Smooth muscle cell (in vitro differentiated cells): ENCODE results near the gene CSTPP1. TPM values are rescaled to one million over a fixed set of nuclear protein-coding genes. Genes with fewer than 3 reads are reported as not detected.
"Not testable (repeated sequence)": the region's sequence is repeated elsewhere in the genome, so short reads cannot be mapped to it uniquely, and the experiment has no call there.

Experiments used
- DNase-seq: peaks from one replicate; lab custom pipeline; 2025; ENCODE audit not compliant: unreplicated experiment; lab: John Stamatoyannopoulos, UW
- H2AFZ ChIP-seq: fragments of 200-600 bp; sonication (generic); 2 replicates; pipeline ENCODE4 v1.6.0; 2016; ENCODE audit warnings: antibody characterized with exemption, low read depth, mild to moderate bottlenecking
- H3F3A ChIP-seq: fragments of 200-600 bp; sonication (generic); 2 replicates; pipeline ENCODE4 v1.6.0; 2017; ENCODE audit warnings: antibody characterized with exemption, low read depth
- H3K27ac ChIP-seq: fragments of 200-600 bp; sonication (generic); 2 replicates; pipeline ENCODE4 v1.5.1; 2016; ENCODE audit warnings: low read depth, mild to moderate bottlenecking
- H3K27me3 ChIP-seq: fragments of 200-600 bp; sonication (generic); 2 replicates; pipeline ENCODE4 v1.6.1; 2016; ENCODE audit warnings: low read depth, mild to moderate bottlenecking
- H3K36me3 ChIP-seq: fragments of 200-600 bp; sonication (generic); 2 replicates; pipeline ENCODE4 v1.5.1; 2016; ENCODE audit warnings: low read depth
- H3K4me1 ChIP-seq: fragments of 200-600 bp; sonication (generic); 2 replicates; pipeline ENCODE4 v1.5.1; 2016; ENCODE audit warnings: low read depth
- H3K4me2 ChIP-seq: fragments of 200-600 bp; sonication (generic); 2 replicates; pipeline ENCODE4 v1.6.0; 2016; ENCODE audit warnings: mild to moderate bottlenecking
- H3K4me3 ChIP-seq: fragments of 200-600 bp; sonication (generic); 2 replicates; pipeline ENCODE4 v1.5.1; 2016; ENCODE audit warnings: mild to moderate bottlenecking
- H3K79me2 ChIP-seq: fragments of 200-600 bp; sonication (generic); 2 replicates; pipeline ENCODE4 v1.6.0; 2016; ENCODE audit warnings: low read depth, mild to moderate bottlenecking
- H3K9ac ChIP-seq: fragments of 200-600 bp; sonication (generic); 2 replicates; pipeline ENCODE4 v1.6.0; 2016; ENCODE audit warnings: low read depth
- H3K9me3 ChIP-seq: fragments of 200-600 bp; sonication (generic); replicated peaks from 2 replicates; pipeline ENCODE4 v1.5.1; 2016; ENCODE audit warnings: low read depth
- H4K20me1 ChIP-seq: fragments of 200-600 bp; sonication (generic); 2 replicates; pipeline ENCODE4 v1.6.0; 2016; ENCODE audit warnings: low read depth
- WGBS: methylation state at CpG from one replicate; pipeline ENCODE4 v1.1.7; 2016; ENCODE audit warnings: low lambda C conversion rate; 5-methylcytosine and 5-hydroxymethylcytosine counted together
- polyA plus RNA-seq: library from polyadenylated mRNA; unstranded; fragments of >200 nt; fragmentation: Nextera tagmentation; extraction: Ambion mirVana; gene quantifications from 2 replicates; pipeline ENCODE4 v1.2.1, GENCODE V29; 2016
- total RNA-seq: library from RNA; depleted of rRNA; stranded (reverse); fragments of >200 nt; gene quantifications from 2 replicates; pipeline ENCODE4 v1.2.3, GENCODE V29; 2014
- TF ChIP-seq, protein P1 (sequence below): fragments of 200-600 bp; sonication (generic); IDR thresholded peaks from 2 replicates; pipeline ENCODE4 v1.5.1; 2017; ENCODE audit warnings: borderline replicate concordance, mild to moderate bottlenecking, antibody characterized with exemption; ENCODE audit not compliant: insufficient read depth, poor library complexity, severe bottlenecking

CSTPP1 gene
- total and polyA plus RNA-seq, 2 experiments from 2014 or later: 37.4 to 44.8 TPM

DNA sequence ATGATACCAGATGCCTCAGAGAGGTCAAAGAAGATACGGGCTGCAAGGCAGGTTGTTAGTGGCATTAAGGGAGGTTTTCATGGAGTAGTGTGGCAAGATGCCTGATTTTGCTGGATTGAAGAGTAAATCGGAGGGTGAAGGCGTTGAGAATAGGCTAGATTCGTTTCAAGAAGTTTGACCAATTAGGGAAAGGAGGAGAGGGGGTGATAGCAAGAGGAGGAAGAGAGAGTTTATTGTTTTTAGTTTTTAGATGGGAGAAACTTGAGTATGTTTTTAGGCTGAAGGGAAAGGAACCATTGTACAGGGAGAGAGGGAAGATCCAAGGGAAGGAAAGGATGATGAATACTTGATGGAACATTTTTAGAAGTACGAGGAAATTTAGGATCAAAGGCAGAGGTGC lies 16.5 kb downstream of the CSTPP1 start:
- DNase-seq: no peak
- WGBS: 95% methylated on average over 5 of the region's 5 CpGs
- TF ChIP-seq, protein P1, sequence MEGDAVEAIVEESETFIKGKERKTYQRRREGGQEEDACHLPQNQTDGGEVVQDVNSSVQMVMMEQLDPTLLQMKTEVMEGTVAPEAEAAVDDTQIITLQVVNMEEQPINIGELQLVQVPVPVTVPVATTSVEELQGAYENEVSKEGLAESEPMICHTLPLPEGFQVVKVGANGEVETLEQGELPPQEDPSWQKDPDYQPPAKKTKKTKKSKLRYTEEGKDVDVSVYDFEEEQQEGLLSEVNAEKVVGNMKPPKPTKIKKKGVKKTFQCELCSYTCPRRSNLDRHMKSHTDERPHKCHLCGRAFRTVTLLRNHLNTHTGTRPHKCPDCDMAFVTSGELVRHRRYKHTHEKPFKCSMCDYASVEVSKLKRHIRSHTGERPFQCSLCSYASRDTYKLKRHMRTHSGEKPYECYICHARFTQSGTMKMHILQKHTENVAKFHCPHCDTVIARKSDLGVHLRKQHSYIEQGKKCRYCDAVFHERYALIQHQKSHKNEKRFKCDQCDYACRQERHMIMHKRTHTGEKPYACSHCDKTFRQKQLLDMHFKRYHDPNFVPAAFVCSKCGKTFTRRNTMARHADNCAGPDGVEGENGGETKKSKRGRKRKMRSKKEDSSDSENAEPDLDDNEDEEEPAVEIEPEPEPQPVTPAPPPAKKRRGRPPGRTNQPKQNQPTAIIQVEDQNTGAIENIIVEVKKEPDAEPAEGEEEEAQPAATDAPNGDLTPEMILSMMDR: no peak
- Histone ChIP-seq H3K9me3 (no peaks in the 10 kb centered on the region), H3K4me2 (no peak overlapping the region), H2AFZ (no peak overlapping the region), H3K27ac (no peak overlapping the region), H3K79me2 (peaks cover 16% of the 10 kb centered on the region), H3F3A (peaks cover 7% of the 10 kb centered on the region), H3K36me3 (no peaks in the 10 kb centered on the region), H3K4me1 (peaks cover 32% of the 10 kb centered on the region), H3K27me3 (no peaks in the 10 kb centered on the region), H3K4me3 (no peak overlapping the region), H3K9ac (no peak overlapping the region), H4K20me1 (peaks cover 7% of the 10 kb centered on the region)

DNA sequence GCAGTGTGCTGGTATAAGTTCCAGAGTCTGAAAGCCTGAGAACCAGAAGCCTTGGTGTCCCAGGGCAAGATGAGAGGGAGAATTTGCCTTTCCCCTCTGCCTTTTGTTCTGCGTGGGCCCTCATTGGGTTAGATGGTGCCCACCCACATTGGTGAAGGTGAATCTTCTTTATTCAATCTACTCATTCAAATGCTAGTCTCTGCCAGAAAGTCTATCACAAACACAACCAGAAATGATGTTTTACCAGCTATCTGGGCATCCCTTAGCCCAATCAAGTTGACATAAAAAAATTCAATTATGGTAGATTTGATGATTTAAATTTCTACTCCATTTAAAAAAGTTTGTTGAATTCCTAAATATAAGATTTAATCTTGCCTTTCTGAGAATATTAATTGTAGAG lies 22.2 kb downstream of the CSTPP1 start:
- H4K20me1 ChIP-seq: no peaks in the 10 kb centered on the region
- no peaks in the 10 kb centered on the region for H3F3A ChIP-seq
- no peaks in the 10 kb centered on the region for H3K27me3 ChIP-seq
- peaks cover 9% of the 10 kb centered on the region for H3K36me3 ChIP-seq
- H3K4me2 ChIP-seq: no peak overlapping the region
- TF ChIP-seq, protein P1: no peak
- no peaks in the 10 kb centered on the region for H3K9me3 ChIP-seq
- H3K9ac ChIP-seq: no peak overlapping the region
- peaks cover 27% of the 10 kb centered on the region for H3K79me2 ChIP-seq
- H3K4me3 ChIP-seq: no peak overlapping the region
- no peak for DNase-seq
- peaks cover 5% of the 10 kb centered on the region for H3K4me1 ChIP-seq
- no peak overlapping the region for H3K27ac ChIP-seq
- H2AFZ ChIP-seq: no peak overlapping the region
- 94% methylated on average over 1 of the region's 1 CpG for WGBS

DNA sequence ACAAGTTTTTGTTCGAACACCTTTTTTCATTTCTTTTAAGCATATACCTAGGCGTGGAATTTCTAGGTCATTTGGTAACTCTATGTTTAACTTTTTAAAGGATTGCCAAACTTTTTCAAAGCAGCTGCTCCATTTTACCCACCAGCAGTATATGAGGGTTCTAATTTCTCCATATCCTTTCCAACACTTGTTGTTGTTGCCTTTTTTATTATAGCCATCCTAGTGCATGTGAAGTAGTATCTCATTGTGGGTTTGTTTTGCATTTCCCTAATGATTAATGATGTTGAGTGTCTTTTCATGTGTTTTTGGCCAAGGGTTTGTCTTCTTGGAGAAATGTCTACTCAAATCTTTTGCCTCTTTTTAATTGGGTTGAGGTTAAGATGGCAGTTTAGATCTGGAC lies 24.5 kb downstream of the CSTPP1 start:
- peaks cover 9% of the 10 kb centered on the region for H3K36me3 ChIP-seq
- no peak overlapping the region for H3K4me3 ChIP-seq
- peaks cover 24% of the 10 kb centered on the region for H3K79me2 ChIP-seq
- no peaks in the 10 kb centered on the region for H4K20me1 ChIP-seq
- no peak overlapping the region for H3K9ac ChIP-seq
- no peak overlapping the region for H3K4me2 ChIP-seq
- no peak overlapping the region for H3K27ac ChIP-seq
- no peak for DNase-seq
- no peaks in the 10 kb centered on the region for H3F3A ChIP-seq
- 97% methylated on average over 2 of the region's 2 CpGs for WGBS
- H2AFZ ChIP-seq: no peak overlapping the region
- TF ChIP-seq, protein P1: no peak
- no peaks in the 10 kb centered on the region for H3K9me3 ChIP-seq
- H3K27me3 ChIP-seq: no peaks in the 10 kb centered on the region
- no peaks in the 10 kb centered on the region for H3K4me1 ChIP-seq

DNA sequence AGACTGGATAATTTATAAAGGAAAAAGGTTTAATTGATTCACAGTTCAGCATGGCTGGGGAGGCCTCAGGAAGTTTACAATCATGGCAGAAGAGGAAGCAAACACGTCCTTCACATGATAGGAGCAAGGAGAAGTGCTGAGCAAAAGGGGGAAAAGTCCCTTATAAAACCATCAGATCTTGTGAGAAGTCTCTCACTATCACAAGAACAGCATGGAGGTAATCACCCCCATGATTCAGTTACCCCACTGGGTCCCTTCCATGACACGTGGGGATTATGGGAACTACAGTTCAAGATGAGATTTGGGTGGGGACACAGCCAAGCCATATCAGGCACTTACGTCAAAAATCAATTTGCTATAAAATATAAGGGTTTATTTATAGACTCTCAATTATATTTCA lies 25.3 kb downstream of the CSTPP1 start:
- H3K79me2 ChIP-seq: peaks cover 24% of the 10 kb centered on the region
- 95% methylated on average over 3 of the region's 3 CpGs for WGBS

More for the DNA sequence above, 25.3 kb downstream of the CSTPP1 start:
- not testable (repeated sequence) for H4K20me1 ChIP-seq, DNase-seq, H3F3A ChIP-seq, H3K36me3 ChIP-seq, H3K27me3 ChIP-seq, H3K27ac ChIP-seq, H3K9me3 ChIP-seq, H2AFZ ChIP-seq, H3K4me1 ChIP-seq, H3K4me3 ChIP-seq, H3K4me2 ChIP-seq, H3K9ac ChIP-seq
